ENCODE results near the gene PGBD5.

- no peak for TF ChIP-seq CTCF (IDR thresholded peaks at IDR 0.05; ENCODE audit: low read depth, low read length)
- no peak for TF ChIP-seq EZH2phosphoT487 (IDR thresholded peaks at IDR 0.05; ENCODE audit: low read depth)
Observed at GRCh38 chr1:230396966-230397365, 29.2 kb downstream of the PGBD5 start.
